ENCODE measurements around the gene PFDN4.
A peak's percentile ranks its signal among the peaks of the same experiment; 100 is the strongest.

Gene PFDN4, protein sequence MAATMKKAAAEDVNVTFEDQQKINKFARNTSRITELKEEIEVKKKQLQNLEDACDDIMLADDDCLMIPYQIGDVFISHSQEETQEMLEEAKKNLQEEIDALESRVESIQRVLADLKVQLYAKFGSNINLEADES

GRCh38 chr20:54207743-54208547, at the start of gene PFDN4:
PFDN4 (plus strand) TSS chr20:54208087; CDS start chr20:54208101, 14 bp downstream.
- peak; percentile 69 for DNase-seq

DNA sequence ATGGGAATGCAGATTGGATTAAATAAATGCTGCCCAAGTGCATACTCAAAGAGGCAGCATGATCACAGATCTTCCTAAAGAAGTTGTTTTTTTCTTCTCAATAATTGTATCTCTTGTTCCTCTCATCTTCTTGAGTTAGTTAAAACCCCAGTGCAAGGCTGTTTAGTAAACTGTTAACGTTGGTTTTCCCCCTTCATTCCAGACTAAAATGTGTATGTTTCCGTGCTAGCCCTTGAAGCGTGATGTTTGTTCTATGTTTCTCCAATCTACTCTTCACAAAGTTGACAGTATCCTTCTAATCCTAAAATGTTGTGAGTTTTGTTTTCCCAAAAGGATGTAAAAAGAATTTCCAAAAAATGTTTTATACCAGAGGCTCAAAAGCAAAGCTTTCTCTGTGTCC, 49.7 kb upstream of the PFDN4 start:
- DNase-seq, result no peak

GRCh38 chr20:54158856-54159418, 49.0 kb upstream of the PFDN4 start:
- no peak for DNase-seq

DNA sequence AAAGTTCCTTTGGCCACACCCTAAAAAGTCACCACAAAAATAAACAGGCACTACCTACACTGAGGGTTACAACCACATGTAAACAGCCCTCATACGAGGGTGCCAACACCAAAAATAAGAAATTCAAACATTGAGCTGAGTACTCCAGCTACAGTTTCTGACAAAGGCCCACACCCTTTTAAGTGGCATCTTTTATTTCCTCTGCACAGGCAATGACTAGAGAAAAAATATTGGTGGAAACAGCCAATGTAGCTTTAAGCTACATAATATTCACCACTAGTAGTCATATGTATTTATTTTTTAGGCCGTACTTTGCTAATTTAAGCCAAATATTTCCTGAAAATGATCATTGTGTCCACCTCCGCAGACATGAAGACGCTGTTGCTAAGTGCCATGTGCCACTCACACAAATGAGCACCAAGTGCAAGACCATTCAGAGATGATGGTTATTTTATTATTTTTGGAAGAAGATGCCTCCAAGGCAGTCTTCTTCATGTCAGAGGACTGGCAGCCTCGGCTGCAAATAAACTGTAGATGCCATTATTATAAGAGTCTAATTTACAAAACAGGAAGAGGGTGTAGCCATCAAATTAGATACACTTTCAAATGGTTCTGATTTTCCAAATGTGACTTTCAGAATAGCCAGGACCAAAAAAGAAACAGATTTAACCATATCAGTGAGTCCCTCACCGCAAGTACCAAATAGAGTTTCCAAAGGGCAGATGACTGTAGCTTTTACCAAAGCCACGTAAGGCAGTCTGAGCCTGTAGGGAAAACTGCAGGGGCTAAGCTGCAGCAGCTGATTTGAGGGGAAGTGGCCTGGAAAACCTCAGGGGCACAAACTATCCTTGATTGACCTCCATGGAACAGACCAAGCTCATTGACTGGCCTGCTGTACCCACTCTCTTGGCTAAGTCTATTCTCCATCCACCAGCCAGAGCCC, 47.6 kb upstream of the PFDN4 start:
- DNase-seq, result no peak

DNA sequence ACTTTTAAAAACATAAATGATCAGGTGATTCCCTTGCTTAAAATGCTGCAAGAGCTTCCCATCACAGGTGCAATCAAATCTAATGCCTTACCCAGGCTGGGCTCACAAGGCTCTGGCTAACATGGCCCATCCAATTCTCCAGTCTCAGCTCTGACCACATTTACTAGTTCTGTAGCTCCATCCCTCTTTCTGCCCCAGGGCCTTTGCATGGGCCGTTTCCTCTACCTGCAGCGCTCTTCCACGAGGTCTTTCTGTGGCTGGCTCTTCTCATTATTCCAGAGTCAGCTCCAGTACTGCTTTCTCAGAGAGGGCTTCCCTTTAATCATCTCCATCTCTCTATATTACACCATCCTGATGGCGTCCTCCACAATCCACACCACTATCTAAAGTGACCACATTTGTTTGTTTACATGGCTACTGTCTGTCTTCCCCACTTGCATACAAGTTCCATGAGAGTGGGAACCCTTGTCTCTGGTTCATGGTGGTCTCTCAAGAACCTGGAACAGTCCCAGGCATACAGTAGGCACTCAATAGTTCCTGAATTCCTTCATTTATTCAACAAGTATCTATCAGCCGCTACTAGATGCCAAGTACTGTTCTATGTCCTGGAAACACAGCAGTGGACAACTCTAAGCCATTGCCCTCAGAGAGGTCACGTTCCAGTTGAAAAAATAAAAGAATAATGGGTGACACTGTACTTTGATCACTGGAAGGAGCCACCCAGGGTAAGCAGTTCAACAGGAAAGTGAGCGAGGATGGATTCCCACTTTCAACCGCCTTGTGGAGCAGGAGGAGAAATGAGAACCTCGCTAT, 46.7 kb upstream of the PFDN4 start:
- DNase-seq, result no peak

- DNase-seq, result no peak
Measured at GRCh38 chr20:54161821-54162149, 46.1 kb upstream of the PFDN4 start.

GRCh38 chr20:54162378-54163009, 45.4 kb upstream of the PFDN4 start:
- no peak for DNase-seq

GRCh38 chr20:54163402-54163801, 44.5 kb upstream of the PFDN4 start:
- no peak for DNase-seq

GRCh38 chr20:54165014-54165413, 42.9 kb upstream of the PFDN4 start:
- no peak for DNase-seq

DNA sequence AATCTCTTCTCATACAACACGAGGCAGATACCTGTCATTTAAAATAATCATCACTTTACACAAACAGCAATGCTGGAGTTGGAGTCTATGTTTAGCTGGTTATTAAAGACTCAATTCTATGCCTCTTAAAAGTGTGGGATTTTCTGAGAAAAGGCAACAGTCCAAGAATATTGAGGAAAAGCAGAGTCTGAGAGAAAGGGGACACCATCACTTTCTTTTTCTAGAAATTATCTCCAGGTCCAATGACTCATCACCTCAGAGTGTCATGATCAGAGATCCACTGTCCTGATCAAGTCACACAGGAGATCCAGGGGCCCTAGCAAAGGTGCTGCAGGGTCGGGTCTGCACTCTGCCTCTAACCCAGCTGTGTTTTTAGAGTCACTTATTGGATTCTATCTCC, 42.1 kb upstream of the PFDN4 start:
- no peak for DNase-seq

- DNase-seq, result no peak
Measured at GRCh38 chr20:54166987-54167662, 40.8 kb upstream of the PFDN4 start.

DNA sequence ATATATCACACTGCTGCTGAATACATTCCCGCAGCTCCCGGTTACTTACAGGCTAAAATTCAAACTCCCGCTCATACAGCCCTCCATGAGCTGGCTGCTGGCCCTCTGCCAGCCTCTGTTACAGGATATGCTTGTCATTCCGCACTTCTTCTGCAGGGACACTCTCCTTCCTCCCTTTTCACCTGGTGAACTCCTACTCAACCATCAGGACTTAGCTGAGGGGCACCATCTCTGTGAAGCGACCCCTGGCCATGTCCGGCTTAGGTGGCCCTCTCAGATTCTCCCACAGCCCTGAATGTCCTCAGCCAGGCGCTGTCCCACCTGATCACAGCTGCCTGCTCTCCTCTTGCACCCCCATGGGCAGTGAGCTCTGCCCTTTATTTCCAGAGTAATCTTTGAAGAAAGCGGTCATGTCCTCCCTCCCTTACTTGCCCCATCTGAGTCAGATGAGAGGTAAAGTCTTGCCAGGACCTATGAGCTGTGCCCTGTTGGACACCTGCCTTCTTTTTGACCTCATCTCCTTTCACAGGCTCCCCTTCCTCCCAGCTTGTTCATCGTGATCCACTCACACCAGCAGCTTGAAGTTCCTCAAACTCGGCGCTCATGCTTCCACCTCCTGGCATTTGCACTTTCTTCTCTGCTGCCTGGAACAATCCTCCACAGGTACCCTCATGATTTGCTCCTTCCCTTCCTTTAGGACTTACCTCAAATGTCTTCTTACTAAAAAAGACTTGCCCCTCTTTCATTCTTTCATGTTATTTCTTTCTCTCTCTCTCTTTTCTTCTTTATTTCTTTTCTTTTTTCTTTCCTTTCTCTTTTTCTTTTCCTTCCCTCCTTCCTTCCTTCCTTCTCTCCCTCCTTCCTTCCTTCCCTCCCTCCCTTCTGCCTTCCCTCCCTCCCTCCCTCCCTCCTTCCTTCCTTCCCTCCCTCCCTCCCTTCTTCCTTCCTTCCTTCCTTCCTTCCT, 39.7 kb upstream of the PFDN4 start:
- DNase-seq, result peak; percentile 40

- no peak for DNase-seq
Measured at GRCh38 chr20:54168961-54169862, 38.7 kb upstream of the PFDN4 start.

- no peak for DNase-seq
Measured at GRCh38 chr20:54170026-54170471, 37.8 kb upstream of the PFDN4 start.

GRCh38 chr20:54170963-54171362, 36.9 kb upstream of the PFDN4 start:
- DNase-seq, result no peak

DNA sequence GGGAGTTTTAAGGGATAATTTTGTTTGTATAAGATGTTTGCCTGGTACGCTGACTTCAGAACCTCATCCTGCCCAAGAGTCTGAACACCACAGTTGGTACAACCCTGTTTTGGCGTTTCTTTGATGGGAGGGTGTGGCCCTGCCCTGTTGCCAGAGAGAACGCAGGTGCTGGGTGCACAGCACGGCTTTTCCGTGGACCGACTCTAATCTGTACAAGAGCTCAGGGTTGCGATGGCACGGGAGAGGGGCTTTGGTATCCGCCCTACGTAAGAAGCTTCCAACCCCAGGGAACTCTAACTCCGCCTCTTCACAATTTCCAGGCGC, 35.4 kb upstream of the PFDN4 start:
- DNase-seq, result peak; percentile 5

GRCh38 chr20:54172856-54173652, 34.8 kb upstream of the PFDN4 start:
- DNase-seq, result no peak
